Stimulated activated CD4-positive, alpha-beta T cell treated with anti-CD3 and anti-CD28 coated beads, Interleukin-2, amount 100 ng/mL, for 24 hours (primary cell): ENCODE data around the gene TBX4.
"Not testable (repeated sequence)": the region's sequence is repeated elsewhere in the genome, so short reads cannot be mapped to it uniquely, and the experiment has no call there.

Experiments
- DNase-seq, 2 donors: peaks; one replicate each; pipeline ENCODE4 v3.0.0-alpha.2; 2020

Gene TBX4

GRCh38 chr17:61502292-61502691 lies 50.1 kb downstream of the TBX4 start:
- DNase-seq: no peak

- no peak for DNase-seq
These were observed 51.7 kb downstream of the TBX4 start for GRCh38 chr17:61503961-61504360.

GRCh38 chr17:61504697-61505096 lies 52.5 kb downstream of the TBX4 start:
- no peak for DNase-seq

GRCh38 chr17:61505846-61506627 lies 53.8 kb downstream of the TBX4 start:
- DNase-seq: no peak

- no peak for DNase-seq
These were observed 55.3 kb downstream of the TBX4 start for GRCh38 chr17:61507383-61508066.

- DNase-seq: no peak
These were observed 56.7 kb downstream of the TBX4 start for GRCh38 chr17:61508912-61509311.

GRCh38 chr17:61509454-61509853 lies 57.2 kb downstream of the TBX4 start:
- not testable (repeated sequence) for DNase-seq

GRCh38 chr17:61510237-61510636 lies 58.0 kb downstream of the TBX4 start:
- DNase-seq: no peak

GRCh38 chr17:61510991-61511390 lies 58.8 kb downstream of the TBX4 start:
- DNase-seq: no peak

- no peak for DNase-seq
These were observed 59.4 kb downstream of the TBX4 start for GRCh38 chr17:61511480-61512182.

- DNase-seq: no peak
These were observed 62.3 kb downstream of the TBX4 start for GRCh38 chr17:61514491-61514890.

GRCh38 chr17:61517265-61517664 lies 65.0 kb downstream of the TBX4 start:
- no peak for DNase-seq

- no peak for DNase-seq
These were observed 65.8 kb downstream of the TBX4 start for GRCh38 chr17:61517843-61518606.

GRCh38 chr17:61519139-61519538 lies 66.9 kb downstream of the TBX4 start:
- DNase-seq: no peak

- DNase-seq: no peak
These were observed 67.7 kb downstream of the TBX4 start for GRCh38 chr17:61519754-61520440.

GRCh38 chr17:61520897-61521296 lies 68.7 kb downstream of the TBX4 start:
- no peak for DNase-seq

GRCh38 chr17:61522088-61522487 lies 69.9 kb downstream of the TBX4 start:
- DNase-seq: no peak

- DNase-seq: no peak
These were observed 72.1 kb downstream of the TBX4 start for GRCh38 chr17:61524319-61524718.

- not testable (repeated sequence) for DNase-seq
These were observed 75.2 kb downstream of the TBX4 start for GRCh38 chr17:61527441-61527840.

- no peak for DNase-seq
These were observed 75.9 kb downstream of the TBX4 start for GRCh38 chr17:61528171-61528570.

GRCh38 chr17:61531223-61531622 lies 79.0 kb downstream of the TBX4 start:
- DNase-seq: no peak

GRCh38 chr17:61532826-61533225 lies 80.6 kb downstream of the TBX4 start:
- no peak for DNase-seq
